GM12891 (cell line): Measurements from ENCODE around the gene PPM1M.

Experiments
- POLR2A ChIP-seq: IDR thresholded peaks from 2 replicates; pipeline ENCODE4 v1.6.1; 2011; ENCODE audit warnings: low read depth, low read length, control low read depth
- POU2F2 ChIP-seq: IDR thresholded peaks from 2 replicates; pipeline ENCODE4 v1.6.1; 2011; ENCODE audit warnings: low read depth, mild to moderate bottlenecking, control low read depth, low read length, moderate library complexity
- SPI1 ChIP-seq: IDR thresholded peaks from 2 replicates; pipeline ENCODE4 v1.6.1; 2011; ENCODE audit warnings: low read depth, low read length, control low read depth

GRCh38 chr3:52259035-52259434 lies 13.5 kb downstream of the PPM1M start:
- TF ChIP-seq POU2F2, result no peak
- no peak for TF ChIP-seq SPI1
- no peak for TF ChIP-seq POLR2A
